Ishikawa (cell line): Measurements from ENCODE around the gene LCNL1.
A peak's percentile ranks its signal among the peaks of the same experiment; 100 is the strongest.

Experiments used
- EP300 ChIP-seq: IDR thresholded peaks from 2 replicates; pipeline ENCODE4 v1.6.1; 2012; ENCODE audit warnings: borderline replicate concordance
- FOXM1 ChIP-seq: IDR thresholded peaks from 2 replicates; pipeline ENCODE4 v1.6.1; 2012; ENCODE audit warnings: low read depth, borderline replicate concordance
- TAF1 ChIP-seq: IDR thresholded peaks from 2 replicates; pipeline ENCODE4 v1.6.1; 2012; ENCODE audit warnings: low read depth, mild to moderate bottlenecking
- TEAD4 ChIP-seq: IDR thresholded peaks from 2 replicates; pipeline ENCODE4 v1.6.1; 2012

GRCh38 chr9:137021979-137022661, 39.3 kb downstream of the LCNL1 start:
- TF ChIP-seq EP300 (no peak), TEAD4 (no peak), FOXM1 (no peak), TAF1 (0 out of 2 replicates have a peak, but pooled peaks have one; percentile 37)
